Erythroblast (primary cell): ENCODE results near the gene USP31.

ENCODE experiments used
- GATA1 ChIP-seq: IDR thresholded peaks from 2 replicates; pipeline ENCODE4 v1.6.1; 2011; ENCODE audit warnings: low read depth, mild to moderate bottlenecking, control low read depth, low read length, moderate library complexity
- POLR2A ChIP-seq: IDR thresholded peaks from 2 replicates; pipeline ENCODE4 v1.6.1; 2011; ENCODE audit warnings: mild to moderate bottlenecking, low read length

DNA sequence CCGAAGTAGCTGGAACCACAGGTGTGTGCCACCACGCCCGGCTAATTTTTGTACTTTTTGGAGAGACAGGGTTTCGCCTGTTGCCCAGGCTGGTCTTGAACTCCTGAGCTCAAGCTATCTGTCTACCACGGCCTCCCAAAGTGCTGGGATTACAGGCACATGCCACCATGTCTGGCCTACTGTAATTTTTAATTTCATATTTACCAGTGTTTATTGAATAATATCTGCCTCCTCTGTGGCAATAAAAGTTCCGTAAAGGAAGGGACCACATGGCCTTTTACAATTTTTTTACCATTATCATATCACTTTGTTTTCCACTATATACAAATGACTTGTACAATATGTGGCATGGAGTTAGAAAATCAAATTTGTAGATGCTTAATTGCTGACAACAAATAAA is 7.8 kb downstream of the USP31 start:
- no peak for TF ChIP-seq POLR2A
- TF ChIP-seq GATA1, result no peak
